ENCODE results near the gene OSMR. TPM values are rescaled to one million over a fixed set of nuclear protein-coding genes. Genes with fewer than 3 reads are reported as not detected.

The OSMR gene
- total RNA-seq, 1 experiment from 2014 or later: 1.6 TPM

GRCh38 chr5:38831909-38832308, 13.9 kb upstream of the OSMR start:
- H4K8ac ChIP-seq (replicated peaks; ENCODE audit: insufficient read length, low read depth, low read length): no peak overlapping the region
- DNase-seq: peak; percentile 44
- H3K4ac ChIP-seq (ENCODE audit: low read depth, low read length): no peak overlapping the region
- Mint-ChIP-seq H3K4me3 (no peak overlapping the region), H3K9me3 (no peaks in the 10 kb centered on the region), H3K4me1 (peaks cover 4 to 5% of the 10 kb centered on the region in 2 experiments; a peak in 3 of 4 replicates), H3K27me3 (ENCODE audit: low read depth) (no peaks in the 10 kb centered on the region; the same call in 1 of the 2 replicates), H3K36me3 (ENCODE audit: insufficient read depth in 1 of 3, low read depth in 3 of 3) (no peaks in the 10 kb centered on the region), H3K27ac (no peak overlapping the region)
- H3K14ac ChIP-seq (ENCODE audit: insufficient read depth, low read length): no peak overlapping the region
- H3K23ac ChIP-seq (ENCODE audit: insufficient read length, low read depth, low read length): no peak overlapping the region
- H2BK5ac ChIP-seq (ENCODE audit: insufficient read length, low read length): no peak overlapping the region
- H4K91ac ChIP-seq (ENCODE audit: insufficient read length, low read depth, low read length): no peak overlapping the region
- H2BK120ac ChIP-seq (ENCODE audit: low read depth, low read length, poor library complexity, severe bottlenecking): no peak overlapping the region
- H3K56ac ChIP-seq (ENCODE audit: insufficient read length, low read depth, low read length): no peak overlapping the region
- H3K79me2 ChIP-seq (ENCODE audit: insufficient read depth, low read length): no peaks in the 10 kb centered on the region
- no peaks in the 10 kb centered on the region for H3K9me3 ChIP-seq (ENCODE audit: control insufficient read depth, low read depth, low read length)
- H2BK20ac ChIP-seq (ENCODE audit: low read depth, low read length, poor library complexity, severe bottlenecking): no peak overlapping the region
- no peak overlapping the region for H3K18ac ChIP-seq (ENCODE audit: insufficient read length, low read depth, low read length)
- TF ChIP-seq CTCF (conservative IDR thresholded peaks at IDR 0.05): peak; percentile 59
- no peaks in the 10 kb centered on the region for H3K23me2 ChIP-seq (ENCODE audit: insufficient read length, low read depth, low read length, poor library complexity, severe bottlenecking)
- H3K9ac ChIP-seq (ENCODE audit: extremely low read depth, insufficient read length, low read length): no peak overlapping the region
- no peak overlapping the region for H3K4me2 ChIP-seq (ENCODE audit: insufficient read depth, insufficient read length, low read length)
- H3K27ac ChIP-seq (ENCODE audit: insufficient read length, low read depth, low read length): no peak overlapping the region
- H3T11ph ChIP-seq (ENCODE audit: low read length): no peak overlapping the region
- no peak overlapping the region for H2AK5ac ChIP-seq (ENCODE audit: insufficient read length, low read length)
- WGBS (ENCODE audit: extremely low coverage, insufficient read length, low lambda C conversion rate): no CpG with 5 or more reads among the region's 3 CpGs
- H2BK15ac ChIP-seq (ENCODE audit: low read depth, low read length): no peak overlapping the region
- no peaks in the 10 kb centered on the region for H3K4me1 ChIP-seq (ENCODE audit: insufficient read depth, low read length)
- no peak overlapping the region for H2AFZ ChIP-seq (ENCODE audit: low read length)
- H3K79me1 ChIP-seq (ENCODE audit: insufficient read depth, low read depth, low read length, poor library complexity, severe bottlenecking): no peaks in the 10 kb centered on the region
- H4K5ac ChIP-seq (ENCODE audit: insufficient read length, low read depth, low read length): no peak overlapping the region
- no peaks in the 10 kb centered on the region for H4K20me1 ChIP-seq (ENCODE audit: control insufficient read depth, insufficient read depth, insufficient read length)
- no peaks in the 10 kb centered on the region for H3K27me3 ChIP-seq (ENCODE audit: insufficient read depth, low read length)
- no peak overlapping the region for H2BK12ac ChIP-seq (ENCODE audit: insufficient read length, low read depth, low read length)

All from H9 (cell line).